ENCODE results near the gene RGS6.

The RGS6 gene

DNA sequence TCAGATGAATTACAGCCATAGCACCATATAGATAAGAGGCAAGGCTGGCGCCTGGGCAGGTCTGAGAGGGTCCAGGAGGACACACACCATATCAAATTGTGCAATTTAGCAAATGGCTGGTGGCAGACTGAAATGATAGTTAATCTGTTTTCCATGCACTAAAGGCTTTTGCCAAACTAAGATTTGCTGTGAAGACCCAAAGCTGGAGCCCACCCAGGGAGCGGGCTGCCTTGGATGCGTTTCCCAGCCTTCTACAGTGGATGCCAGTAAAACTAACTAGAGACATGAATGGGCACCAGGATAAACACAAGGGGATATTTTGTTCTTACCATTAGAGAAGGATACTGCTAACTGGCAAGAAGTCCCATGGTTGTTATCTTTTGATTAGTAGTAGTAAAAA, 486.6 kb downstream of the RGS6 start:
- DNase-seq: no peak

DNA sequence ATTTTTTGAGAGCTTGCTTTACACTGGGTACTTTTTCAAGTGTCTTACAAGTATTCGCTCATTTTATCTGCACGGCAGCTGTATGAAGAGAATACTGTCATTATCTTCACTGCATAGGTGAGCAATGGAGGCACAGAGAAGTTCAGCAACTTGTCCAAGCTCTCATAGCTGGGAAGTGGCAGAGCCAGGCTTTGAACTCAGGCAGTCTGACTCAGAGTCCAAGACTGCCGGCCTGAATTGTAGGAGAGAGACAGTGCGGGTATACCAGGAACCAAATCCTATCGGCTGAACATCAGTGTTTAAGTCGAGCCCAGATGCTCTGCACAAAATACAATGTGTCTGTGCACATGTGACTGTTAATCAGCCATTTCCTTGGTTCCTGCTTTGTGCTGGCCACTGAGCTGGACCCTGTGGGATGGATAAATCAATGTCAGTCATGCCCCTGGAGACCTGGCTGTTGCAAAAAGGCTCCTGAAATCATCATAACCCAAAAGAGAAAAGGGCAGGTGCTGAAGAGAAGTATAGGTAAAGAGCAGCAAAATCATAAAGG, 487.1 kb downstream of the RGS6 start:
- DNase-seq: no peak

DNA sequence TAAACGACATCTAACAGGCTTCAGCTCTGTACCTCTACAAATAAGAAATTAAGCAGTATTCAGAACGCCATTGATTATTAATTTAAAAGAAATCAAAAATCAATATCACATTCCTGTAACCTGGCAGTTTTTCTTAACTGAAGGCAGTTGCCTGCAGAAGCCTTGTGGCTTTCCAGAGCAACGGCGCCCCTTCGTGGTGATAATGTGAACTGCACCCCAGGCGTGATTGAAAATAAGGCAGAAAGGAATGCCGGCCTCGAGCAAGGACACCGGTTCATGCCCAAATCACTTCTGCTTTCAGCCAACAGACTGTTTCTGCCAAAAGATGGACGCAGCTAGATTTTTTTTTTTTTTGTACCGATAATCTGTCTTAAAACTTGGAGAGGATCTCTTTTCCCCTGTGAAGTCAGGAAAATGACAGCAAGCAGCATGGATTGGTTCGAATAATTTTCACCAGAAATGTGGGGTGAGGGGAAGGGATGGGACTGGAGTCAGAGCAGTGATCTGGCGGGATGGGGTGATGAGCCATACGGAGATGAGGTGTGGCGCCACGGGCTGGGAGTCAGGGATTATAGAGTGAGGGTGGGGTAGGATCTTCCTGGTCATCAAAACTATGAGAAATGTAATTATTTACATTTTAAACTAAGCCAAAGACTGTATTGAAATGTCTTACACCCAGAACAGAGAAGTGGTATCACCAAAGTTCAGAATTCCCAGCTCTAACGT, 488.7 kb downstream of the RGS6 start:
- peak; percentile 69 for DNase-seq

DNA sequence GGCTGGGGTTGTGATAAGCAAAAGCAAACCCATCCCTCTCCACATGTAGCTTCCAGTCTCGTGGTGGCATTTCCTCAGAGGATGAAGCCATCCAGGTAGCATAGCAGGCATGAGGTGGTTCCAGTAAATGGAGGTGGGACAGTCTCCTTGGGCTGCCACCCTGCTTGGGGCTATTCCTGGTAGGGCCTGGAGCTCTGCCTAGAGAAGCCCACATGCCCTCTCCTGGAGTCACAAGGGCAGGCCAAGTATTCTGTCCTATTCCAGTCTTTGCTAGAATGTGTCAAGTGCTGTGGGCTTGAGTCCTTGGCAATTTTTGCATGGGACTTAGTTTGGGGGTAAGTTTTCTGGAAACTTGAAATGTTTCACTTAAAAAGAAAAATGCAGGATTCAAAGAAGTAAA, 491.7 kb downstream of the RGS6 start:
- no peak for DNase-seq

DNA sequence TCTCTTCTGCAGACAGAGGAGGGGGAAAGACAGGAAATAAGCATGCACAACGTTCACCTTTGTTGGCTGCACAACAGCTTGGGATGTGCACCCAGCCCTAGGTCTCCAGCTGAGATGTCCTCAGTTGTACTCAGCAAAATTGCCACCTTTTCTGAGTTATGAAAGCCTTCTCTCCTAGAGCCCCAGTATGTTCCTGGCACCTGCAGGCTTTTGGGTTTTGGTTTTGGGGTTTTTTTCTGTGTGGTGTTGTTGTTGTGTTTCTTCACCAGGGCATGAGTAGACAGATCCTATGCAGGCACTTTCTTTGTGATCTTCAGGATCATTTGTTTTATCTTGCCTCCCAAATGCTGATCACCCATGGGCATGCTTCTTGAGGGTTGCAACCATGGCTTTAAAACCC, 498.2 kb downstream of the RGS6 start:
- no peak for DNase-seq

DNA sequence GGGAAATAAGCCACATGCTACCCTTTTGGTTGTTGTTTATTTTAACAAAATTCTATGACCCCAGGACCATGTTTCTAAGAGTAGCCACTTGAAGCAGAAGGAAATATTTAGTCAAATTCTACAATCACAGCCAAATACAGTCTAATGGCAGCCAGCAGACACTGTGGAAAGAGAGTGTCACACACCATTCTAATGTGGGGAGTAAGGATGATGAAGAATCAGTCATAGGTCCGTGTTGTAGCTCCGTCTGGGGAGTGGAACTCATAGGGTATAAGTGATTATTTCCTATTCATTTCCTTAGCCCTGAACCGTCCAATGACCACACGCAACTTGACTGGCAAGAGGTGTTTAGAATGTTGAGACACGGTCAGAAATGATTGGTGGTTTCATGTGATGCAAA, 500.5 kb downstream of the RGS6 start:
- DNase-seq: no peak

DNA sequence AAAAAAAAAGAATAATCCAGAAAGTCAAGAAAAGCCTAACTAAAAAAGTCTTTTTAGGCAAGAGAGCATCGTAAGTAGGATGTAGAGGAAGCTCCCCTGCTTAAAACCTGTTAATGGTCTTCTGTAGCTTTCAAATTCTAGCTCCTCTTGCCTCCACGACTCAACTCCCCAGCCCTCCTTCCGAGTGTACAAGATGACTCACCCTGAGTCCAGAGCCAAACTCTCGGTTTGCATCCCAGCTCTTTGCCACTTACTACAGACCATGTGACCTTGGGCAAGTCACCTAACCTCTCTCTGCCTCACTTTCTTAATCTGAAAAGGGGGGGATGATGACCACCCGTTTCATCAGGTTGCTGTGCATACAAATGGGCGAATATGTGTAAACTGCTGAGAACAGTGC, 501.3 kb downstream of the RGS6 start:
- no peak for DNase-seq

DNA sequence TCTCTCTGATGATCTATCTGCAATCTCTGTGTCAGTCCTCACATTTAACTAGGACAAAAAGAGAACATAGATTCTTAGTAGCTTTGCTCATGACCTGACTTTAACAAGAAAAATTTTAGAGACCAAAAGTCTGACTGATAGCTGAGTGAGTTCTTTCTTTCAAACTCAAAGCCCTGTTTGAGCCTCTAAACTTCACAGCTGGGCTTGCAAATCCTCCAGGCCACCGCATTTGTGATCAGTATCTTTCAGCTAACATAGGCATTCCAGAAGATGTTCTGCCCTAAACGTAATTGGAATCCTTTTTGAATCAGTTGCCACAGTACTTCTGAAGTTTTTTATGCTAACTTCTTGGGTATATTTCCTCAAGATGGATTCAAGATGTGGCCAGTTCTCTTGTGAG, 502.6 kb downstream of the RGS6 start:
- no peak for DNase-seq

DNA sequence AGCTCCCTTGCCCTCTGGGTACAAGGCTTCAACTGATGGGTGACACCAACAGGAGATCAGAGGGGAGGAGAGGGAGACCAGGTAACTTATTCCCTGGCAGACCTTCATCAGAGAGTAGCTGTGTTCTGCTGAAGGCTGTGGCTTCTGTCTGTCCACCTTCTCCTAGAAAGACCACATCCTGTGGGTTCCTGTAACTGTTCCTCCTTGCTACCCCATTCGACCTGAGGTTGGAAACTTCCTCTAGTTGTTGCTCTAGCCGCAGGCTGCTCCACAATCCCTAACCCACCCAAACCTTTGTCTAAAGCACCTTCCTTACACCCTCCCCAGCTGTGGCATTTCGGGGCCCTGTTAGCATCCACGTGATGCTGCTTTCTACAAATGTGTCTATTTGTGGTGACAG, 507.5 kb downstream of the RGS6 start:
- no peak for DNase-seq

DNA sequence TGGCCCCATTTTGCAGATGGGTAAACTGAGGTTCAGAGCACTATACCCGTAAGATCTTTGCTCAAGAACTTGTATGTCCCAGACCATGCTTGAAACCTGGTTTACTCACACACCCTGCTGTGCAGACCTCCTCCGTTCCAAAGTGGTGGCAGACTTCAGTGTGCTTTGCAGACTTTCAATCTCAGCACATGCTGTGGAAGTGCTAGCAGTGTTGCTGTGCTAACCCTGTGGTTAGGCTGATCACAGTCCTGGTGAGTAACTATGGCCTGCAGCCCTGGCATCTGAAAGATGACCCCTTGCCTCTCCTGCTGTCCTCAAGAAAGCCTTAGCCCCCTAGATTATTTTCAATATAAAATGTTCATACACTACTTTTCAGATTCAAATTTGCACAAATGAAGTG, 511.0 kb downstream of the RGS6 start:
- no peak for DNase-seq

DNA sequence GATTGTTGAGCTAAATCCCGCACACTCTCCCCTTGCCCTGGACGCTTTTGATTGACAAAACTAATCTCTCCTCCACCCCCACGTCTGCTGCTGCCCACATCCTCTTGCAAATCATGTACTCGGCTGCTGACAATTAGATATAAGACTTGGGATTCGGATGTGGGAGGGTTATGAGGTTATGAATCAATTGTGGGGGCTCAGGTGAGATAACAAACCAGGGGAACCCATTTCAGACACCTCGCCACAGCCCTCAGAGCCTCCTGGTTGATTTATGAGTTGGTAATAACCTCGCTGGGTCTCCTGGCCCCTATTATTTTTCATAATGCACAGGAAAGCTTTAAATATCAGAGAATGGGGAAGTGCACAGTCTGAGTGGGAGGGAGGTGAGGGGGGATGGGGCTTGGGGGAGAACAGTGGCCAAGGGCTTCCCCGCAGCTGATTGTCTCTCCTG, 511.8 kb downstream of the RGS6 start:
- peak; percentile 26 for DNase-seq

DNA sequence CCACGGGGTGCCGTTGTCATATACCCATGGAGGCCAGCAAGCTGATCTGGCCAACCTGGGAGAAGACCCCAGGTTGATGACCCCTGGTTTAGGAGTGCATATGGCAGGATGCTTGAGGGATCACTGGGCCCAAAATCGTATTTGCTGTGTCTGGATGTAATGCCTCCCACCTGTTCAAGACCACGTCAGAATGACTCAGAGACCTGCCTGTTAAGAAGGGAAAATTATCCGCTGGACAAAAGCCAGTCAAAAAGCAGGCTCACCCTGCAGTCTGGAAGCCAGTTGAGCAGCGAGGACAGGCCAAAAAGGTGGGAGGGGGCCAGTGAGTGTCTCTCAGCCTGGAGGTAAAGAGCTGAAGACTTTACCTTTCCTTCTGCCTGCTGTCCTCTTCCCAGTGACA, 512.5 kb downstream of the RGS6 start:
- no peak for DNase-seq

DNA sequence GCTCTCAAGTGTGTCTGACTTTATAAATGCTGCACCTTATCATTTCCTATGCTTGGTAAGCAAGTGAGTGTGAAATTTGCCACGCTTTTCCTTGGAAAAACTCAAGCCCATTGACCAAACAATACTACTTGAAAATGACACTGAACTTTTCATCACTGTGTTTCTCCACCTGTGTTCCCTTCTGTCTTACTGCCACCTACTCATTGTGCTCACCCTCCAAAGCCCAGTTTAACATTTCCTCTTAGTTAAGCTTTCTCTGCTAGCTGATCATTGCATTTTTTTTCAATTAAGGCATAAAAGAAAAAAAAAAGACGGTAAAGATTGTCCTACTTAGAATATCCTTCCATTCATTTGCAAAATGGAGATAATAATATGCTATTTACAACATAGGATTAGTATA, 516.0 kb downstream of the RGS6 start:
- DNase-seq: no peak

DNA sequence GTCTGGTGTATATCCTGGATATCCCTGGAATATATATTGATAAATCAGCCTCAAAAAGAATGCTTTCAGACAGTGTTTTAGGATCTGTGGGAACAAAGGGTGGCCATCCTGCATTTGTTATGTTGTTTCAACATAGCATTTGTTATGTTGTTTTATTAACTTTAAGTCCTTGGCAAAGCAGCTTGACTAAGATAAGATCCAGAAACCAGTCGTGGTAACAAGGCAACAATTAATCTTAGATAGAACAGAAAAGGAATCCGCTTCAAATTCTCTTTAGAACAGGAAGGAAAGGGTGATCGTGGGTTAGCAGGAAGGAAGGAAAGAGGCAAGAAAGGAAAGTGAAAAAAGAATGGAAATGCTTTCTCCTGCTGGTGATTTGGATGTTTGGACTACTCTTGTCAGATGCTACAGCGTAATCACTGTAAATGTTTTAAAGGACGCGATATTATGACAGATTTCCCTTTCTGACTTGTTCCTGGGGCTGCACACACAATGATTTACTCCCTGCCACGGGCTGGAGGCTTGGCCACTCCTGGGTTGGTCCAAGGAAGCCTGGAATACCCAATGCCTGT, 518.3 kb downstream of the RGS6 start:
- no peak for DNase-seq

DNA sequence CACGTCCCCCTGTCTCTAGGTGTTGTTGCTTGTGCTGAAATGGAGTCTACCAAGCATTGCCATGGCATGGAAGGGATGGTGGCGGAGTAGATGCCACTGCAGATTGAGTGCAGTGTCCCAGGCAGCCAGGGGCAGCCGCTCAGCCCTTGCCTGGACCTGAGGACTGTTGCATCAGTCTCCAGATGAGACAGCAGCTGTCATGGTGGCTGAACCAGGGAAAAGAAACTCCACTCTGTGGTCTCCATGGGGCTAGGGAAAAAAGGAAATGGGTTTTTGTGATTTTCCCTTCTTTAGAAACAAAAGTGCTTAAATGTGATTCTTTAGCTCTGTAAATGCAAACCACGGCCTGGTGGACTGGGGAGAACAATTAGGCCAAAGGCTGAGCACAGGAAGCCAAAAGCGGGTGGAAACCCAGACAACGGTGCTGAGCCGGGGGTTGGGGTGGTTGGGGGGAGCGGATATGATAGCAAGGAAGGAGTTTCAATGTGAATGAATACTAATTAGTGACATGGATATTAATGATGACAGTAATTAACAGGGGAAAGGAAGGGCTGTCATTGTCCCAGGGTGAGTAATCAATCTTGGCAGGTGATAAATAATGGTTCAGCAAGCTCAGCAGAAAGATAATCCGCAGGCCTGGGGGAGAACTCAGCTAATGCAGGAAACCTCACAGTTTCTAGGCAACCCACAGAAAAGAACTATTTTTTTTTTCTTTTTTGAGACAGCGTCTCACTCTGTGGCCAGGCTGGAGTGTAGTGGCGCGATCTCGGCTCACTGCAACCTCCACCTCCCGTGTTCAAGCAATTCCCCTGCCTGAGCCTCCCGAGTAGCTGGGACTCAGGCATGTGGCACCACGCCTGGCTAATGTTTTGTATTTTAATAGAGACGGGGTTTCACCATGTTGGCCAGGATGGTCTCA, 519.1 kb downstream of the RGS6 start:
- peak; percentile 23 for DNase-seq

DNA sequence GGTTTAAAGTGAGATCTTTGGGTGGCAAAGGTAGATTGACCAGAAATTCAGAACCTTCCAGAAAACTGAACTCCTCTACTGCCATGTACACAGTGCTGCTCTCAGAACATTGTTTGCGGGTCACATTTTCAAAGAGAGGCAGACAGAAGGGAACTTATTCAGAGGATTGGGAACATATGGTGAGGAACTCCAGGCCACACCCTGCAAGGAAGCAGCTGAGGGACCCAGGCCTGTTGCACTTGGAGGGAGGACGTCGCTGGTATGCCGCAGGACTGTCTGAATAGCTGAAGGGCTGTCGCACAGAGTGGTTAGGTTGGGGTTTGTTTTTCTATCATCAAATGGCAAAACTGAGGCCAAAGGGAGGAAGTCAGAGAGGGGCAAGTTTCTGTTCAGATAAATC, 520.5 kb downstream of the RGS6 start:
- no peak for DNase-seq

DNA sequence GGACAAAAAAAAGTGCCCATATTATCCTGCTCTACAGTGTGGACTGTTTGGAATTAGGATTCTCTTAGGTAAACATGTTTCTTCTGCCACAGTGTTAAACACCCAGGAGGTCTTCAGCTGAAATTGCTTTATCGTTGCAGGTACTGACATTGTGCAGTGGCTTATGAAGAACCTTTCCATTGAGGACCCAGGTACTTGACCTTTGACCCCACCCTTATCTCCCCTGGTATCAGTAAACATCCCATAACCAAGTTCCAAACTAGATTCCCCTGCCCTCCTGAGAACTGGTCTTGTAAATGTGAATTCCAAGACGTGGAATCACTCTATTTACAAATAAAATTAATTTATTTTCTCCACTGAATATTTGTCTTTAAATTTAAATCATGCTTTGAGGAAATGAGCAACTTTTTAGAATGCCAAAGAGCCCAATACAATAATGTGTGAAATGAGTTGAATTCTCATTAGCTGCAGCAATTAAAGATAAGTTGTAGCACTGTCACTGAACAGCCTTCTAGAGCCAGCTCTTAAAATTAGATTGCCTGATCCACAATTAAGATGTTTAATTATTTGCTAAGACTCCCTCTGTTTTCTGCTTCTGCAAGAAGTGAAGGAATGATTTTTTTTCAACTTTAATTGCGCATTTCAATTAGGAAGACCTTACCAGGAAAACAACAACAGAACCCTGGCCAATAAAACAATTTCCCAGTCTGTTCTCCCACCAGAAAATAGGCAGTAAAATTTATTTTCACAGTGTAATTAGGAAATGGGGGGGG, 522.3 kb downstream of the RGS6 start:
- no peak for DNase-seq

DNA sequence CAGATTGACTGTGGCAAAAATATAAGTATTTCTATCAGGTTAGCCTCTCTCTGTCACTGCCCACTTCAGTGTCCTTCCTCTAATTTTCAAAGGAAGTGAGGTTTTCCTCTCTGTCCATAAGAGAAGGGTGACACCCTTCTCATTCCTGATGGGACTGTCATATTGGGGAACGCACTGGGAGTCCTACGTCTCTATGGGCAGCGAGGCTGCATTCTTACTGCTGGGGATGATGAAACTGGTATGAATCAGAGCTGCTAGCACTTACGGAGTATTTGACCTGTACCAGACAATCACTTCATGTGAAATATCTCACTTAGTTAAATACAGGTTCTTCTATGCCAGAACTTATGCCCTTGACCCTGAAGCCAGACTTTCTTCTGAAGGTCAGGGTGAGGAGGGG, 525.4 kb downstream of the RGS6 start:
- DNase-seq: no peak

DNA sequence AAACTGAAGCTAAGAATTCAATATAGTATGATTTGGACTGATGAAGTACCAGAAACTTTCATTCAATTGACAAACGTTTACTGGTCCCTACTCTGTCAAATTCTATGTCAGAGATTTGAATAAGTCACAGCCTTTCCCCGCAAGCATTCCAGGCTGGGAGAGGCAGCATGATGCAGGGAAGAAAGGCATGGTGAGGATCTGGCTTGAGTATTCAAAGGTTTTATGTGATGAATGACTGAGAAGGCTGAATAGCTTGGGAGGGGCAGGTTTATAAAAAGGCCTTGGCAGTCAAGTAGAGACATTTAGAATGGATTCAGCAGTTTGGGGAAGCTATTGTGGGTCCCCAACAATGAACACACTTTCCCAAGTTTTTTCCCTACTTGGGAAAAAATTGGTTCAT, 529.8 kb downstream of the RGS6 start:
- DNase-seq: no peak

DNA sequence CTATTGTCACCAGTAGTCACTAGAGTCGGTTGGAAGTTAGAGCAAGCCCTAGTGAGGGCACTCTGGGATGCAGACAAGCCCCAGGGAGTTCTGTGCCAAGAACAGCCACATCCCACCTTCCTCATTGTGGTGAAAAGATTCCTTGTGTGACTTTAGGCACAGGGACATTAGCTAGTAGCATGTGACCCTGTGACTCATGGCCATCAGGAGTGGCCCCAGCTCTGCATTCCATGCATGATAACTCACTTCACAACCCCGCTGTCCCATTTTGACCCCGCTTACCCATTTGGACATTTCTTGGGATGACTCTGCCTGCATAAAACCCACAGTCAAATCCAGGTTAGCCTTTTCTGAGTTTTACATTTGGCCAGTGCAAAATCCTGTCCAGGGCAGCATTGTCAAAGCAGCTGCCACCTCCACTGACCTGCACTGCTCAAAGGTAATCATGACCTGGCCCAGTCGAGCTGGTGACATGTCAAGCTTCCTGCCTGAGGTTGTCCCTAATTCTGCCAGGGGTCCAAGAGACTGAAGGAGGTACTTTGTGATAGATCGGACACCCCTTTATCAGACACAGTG, 531.1 kb downstream of the RGS6 start:
- DNase-seq: no peak

DNA sequence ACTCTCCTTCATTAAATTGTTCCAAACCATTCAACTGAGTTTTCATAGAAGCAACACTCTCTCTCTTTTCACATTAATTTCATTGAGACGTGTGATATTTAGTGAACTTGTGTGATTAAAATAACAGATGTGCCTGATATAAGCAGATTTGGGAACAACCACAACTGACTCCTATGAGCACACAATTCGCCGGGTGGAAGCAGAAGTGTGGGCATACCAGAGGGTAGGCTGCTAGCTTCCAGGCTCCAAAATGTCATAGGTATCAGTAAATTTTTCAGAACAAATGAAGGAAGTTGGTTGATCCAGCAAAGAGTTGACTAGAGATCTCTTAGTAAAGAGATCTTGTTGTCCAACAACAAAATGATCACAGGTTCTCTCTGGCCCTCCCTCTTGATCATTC, 532.0 kb downstream of the RGS6 start:
- no peak for DNase-seq

DNA sequence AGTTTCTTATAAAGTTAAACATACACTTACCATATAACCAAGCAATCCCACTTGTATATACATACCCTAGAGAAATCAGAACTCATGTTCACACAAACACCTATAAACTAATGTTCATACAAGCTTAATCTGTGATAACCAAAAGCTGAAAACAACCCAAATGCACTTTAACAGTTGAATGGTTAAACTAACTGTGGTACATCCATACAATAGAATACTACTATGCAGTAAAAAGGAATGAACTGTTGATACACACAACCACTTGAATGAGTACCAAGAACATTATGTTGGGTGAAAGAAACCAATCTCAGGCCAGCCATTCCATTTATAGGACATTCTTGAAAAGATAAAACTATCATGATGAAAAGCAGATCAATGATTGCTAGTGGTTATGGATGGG, 534.1 kb downstream of the RGS6 start:
- no peak for DNase-seq

DNA sequence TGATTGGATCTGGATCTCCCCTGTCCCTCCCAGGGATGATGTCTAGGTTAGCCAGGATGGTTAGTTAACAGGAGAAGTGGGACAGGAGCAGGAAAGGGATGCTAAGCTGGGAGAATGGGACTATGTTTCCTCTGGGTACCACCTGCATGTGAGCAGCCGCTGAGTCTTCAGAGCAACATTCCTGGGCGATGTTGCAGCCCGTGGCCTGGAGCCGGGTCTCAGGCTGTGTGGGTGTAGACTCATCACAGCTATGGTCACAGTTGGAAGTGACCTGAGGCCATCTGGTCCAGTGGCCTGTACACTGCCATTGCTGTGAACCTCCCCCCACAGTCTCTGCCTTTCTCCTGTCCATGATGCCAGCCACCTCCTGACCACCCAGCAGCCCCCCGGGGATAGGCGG, 539.1 kb downstream of the RGS6 start:
- no peak for DNase-seq
